ENCODE measurements around the gene SEMA4B. TPM values are rescaled to one million over a fixed set of nuclear protein-coding genes. Genes with fewer than 3 reads are reported as not detected.

Gene SEMA4B
- polyA plus RNA-seq, 3 donors, result 13.2 to 65.0 (median 22.0) TPM

GRCh38 chr15:90212221-90213098 is 11.3 kb downstream of the SEMA4B start:
- Histone ChIP-seq H3K27me3 (ENCODE audit: control insufficient read depth in 2 of 2, insufficient read depth in 2 of 2, low read length in 2 of 2) (no peaks in the 10 kb centered on the region), H3K4me3 (replicated peaks in 1 of 3; ENCODE audit: low read depth in 2 of 3, low read length in 3 of 3) (no peak overlapping the region), H3K4me1 (ENCODE audit: control insufficient read depth in 1 of 2, insufficient read depth in 2 of 2, low read length in 2 of 2) (peaks cover 21 to 39% of the 10 kb centered on the region in 2 donors), H3K79me2 (ENCODE audit: insufficient read depth, low read length) (peaks cover 84% of the 10 kb centered on the region), H3K4me2 (replicated peaks; ENCODE audit: extremely low read depth, low read length, poor library complexity, severe bottlenecking) (no peak overlapping the region), H3K9me3 (replicated peaks in 1 of 2; ENCODE audit: control insufficient read depth in 1 of 2, insufficient read depth in 1 of 2, low read length in 2 of 2) (no peaks in the 10 kb centered on the region), H3K9ac (ENCODE audit: insufficient read depth, low read length, poor library complexity, severe bottlenecking) (no peak overlapping the region), H3K27ac (ENCODE audit: low read depth in 1 of 2, low read length in 2 of 2) (no peak overlapping the region), H2AFZ (ENCODE audit: insufficient read depth, low read depth, low read length, poor library complexity, severe bottlenecking) (no peak overlapping the region), H3K36me3 (replicated peaks in 1 of 2; ENCODE audit: control insufficient read depth in 1 of 2, insufficient read depth in 2 of 2, low read length in 2 of 2) (peaks cover 33 to 80% of the 10 kb centered on the region in 2 donors), H4K20me1 (ENCODE audit: insufficient read depth, low read length) (peaks cover 96% of the 10 kb centered on the region)
- intact Hi-C loops (cut with micrococcal nuclease), result no loop called here
- WGBS (ENCODE audit: insufficient coverage), result 94% methylated on average over 26 of the region's 35 CpGs
- peaks cover 44 to 80% of the 10 kb centered on the region in 2 donors for H3K36me3 Mint-ChIP-seq
- peaks cover 0 to 2% (median 0%) of the 10 kb centered on the region in 7 donors for H3K9me3 Mint-ChIP-seq
- no peak overlapping the region for H3K4me3 Mint-ChIP-seq
- peak overlapping the region in 1 of 7 donors; percentile 15 for H3K27ac Mint-ChIP-seq
- H3K4me1 Mint-ChIP-seq, result peaks cover 50% of the 10 kb centered on the region
- DNase-seq, result no peak
- H3K27me3 Mint-ChIP-seq (ENCODE audit: low read depth in 3 of 3), result peaks cover 0 to 2% (median 0%) of the 10 kb centered on the region in 3 donors
- no peak for TF ChIP-seq CTCF (IDR thresholded peaks at IDR 0.05)

GRCh38 chr15:90213122-90213817 is 12.1 kb downstream of the SEMA4B start:
- Histone ChIP-seq H3K4me2 (replicated peaks; ENCODE audit: extremely low read depth, low read length, poor library complexity, severe bottlenecking) (no peak overlapping the region), H3K36me3 (replicated peaks in 1 of 2; ENCODE audit: control insufficient read depth in 1 of 2, insufficient read depth in 2 of 2, low read length in 2 of 2) (peaks cover 38 to 80% of the 10 kb centered on the region in 2 donors), H4K20me1 (ENCODE audit: insufficient read depth, low read length) (peaks cover 96% of the 10 kb centered on the region), H3K4me3 (replicated peaks in 1 of 3; ENCODE audit: low read depth in 2 of 3, low read length in 3 of 3) (no peak overlapping the region), H3K9ac (ENCODE audit: insufficient read depth, low read length, poor library complexity, severe bottlenecking) (no peak overlapping the region), H3K27ac (ENCODE audit: low read depth in 1 of 2, low read length in 2 of 2) (no peak overlapping the region), H3K79me2 (ENCODE audit: insufficient read depth, low read length) (peaks cover 84% of the 10 kb centered on the region), H3K27me3 (ENCODE audit: control insufficient read depth in 2 of 2, insufficient read depth in 2 of 2, low read length in 2 of 2) (no peaks in the 10 kb centered on the region), H3K9me3 (replicated peaks in 1 of 2; ENCODE audit: control insufficient read depth in 1 of 2, insufficient read depth in 1 of 2, low read length in 2 of 2) (no peaks in the 10 kb centered on the region), H3K4me1 (ENCODE audit: control insufficient read depth in 1 of 2, insufficient read depth in 2 of 2, low read length in 2 of 2) (peaks cover 21 to 39% of the 10 kb centered on the region in 2 donors), H2AFZ (ENCODE audit: insufficient read depth, low read depth, low read length, poor library complexity, severe bottlenecking) (no peak overlapping the region)
- Mint-ChIP-seq H3K4me3 (no peak overlapping the region), H3K36me3 (peaks cover 48 to 80% of the 10 kb centered on the region in 2 donors), H3K9me3 (peaks cover 0 to 2% (median 0%) of the 10 kb centered on the region in 7 donors), H3K4me1 (peaks cover 50% of the 10 kb centered on the region), H3K27ac (peak overlapping the region in 3 of 7 donors; percentile 50 to 80 (median 73)), H3K27me3 (ENCODE audit: low read depth in 3 of 3) (peaks cover 0 to 2% (median 0%) of the 10 kb centered on the region in 3 donors)
- WGBS (ENCODE audit: insufficient coverage), result 77% methylated on average over 9 of the region's 12 CpGs
- no peak for TF ChIP-seq CTCF (IDR thresholded peaks at IDR 0.05)
- DNase-seq, result no peak
- intact Hi-C loops (cut with micrococcal nuclease), result no loop called here
